Stimulated activated naive CD4-positive, alpha-beta T cell (primary cell): ENCODE data around the gene GOLGA6L9.
"Not testable (repeated sequence)": the region's sequence is repeated elsewhere in the genome, so short reads cannot be mapped to it uniquely, and the experiment has no call there.

Experiments
- DNase-seq, 6 experiments: peaks; one replicate each; lab custom pipeline; 2025; lab: John Stamatoyannopoulos, UW

GOLGA6L9 gene

GRCh38 chr15:82469381-82469780, 39.8 kb downstream of the GOLGA6L9 start:
- not testable (repeated sequence) for DNase-seq

DNA sequence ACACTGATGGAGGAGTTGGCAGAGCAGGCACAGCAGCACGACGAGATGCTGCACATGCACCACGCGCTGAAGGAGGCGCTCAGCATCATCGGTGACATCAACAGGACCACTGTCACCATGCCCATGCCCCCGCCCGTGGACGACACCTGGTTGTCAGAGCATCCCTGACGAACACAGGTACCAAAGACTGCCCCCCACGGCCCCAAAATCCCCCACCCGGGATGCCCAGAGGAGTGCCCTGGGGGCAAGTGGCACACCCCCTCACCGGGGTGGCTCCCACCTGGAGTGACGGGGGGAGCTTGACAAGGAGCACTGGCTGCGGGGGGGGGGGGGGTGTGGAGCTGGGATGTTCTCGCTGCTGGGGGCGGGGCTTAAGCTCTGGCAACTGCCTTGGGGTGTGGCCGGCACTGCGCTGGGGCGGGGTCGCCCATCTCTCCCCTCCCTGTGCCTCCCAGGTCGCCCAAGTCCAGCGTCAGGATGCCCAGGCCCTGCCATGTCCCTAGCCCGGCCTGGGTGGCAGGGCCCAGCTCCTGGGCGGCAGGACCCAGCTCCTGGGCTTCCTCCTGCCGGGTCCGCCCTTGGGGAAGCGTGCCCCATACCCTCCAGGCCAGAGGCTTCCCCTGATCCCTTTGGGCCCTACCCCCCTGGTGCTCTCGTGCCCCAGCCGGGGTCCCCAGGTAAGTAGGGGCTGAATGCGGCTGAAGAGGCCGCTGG, 42.8 kb downstream of the GOLGA6L9 start:
- not testable (repeated sequence) for DNase-seq

DNA sequence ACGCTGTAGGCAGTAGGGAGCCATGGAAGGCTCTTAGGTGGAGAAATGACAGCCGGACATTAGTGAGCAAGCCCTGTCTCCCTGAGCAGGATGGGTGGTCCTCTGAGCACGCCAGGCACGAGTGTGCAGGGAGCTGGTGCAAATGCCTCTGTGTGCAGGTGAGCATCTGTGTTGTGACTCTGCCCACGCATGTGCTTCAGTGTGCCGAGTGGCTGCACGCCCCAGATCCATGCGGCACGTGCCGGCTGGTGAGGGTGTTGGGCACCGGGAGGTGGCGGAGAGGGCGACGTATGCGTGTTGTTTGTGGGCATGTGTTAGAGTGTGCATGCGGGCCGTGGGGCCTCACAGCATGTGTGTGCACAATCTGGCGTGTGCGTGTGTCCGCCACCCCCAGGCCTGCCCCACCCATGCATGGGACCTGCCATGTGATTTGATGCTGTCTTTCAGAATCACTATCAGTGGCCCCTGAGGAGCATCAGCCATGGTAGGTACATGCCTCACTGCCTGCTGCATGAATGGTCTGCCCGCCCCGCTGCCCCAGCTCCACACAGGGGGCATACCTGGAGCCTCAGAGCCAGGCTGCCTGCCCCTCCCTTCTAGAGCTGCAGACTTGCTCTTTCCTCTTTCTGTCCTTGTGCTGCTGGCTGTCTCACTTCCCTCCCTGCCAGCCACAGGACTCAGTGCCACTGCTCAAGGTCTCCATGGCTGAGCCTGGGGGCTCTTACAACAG, 45.1 kb downstream of the GOLGA6L9 start:
- DNase-seq: not testable (repeated sequence)

GRCh38 chr15:82475345-82475967, 45.8 kb downstream of the GOLGA6L9 start:
- DNase-seq: not testable (repeated sequence)

GRCh38 chr15:82476697-82477342, 47.2 kb downstream of the GOLGA6L9 start:
- not testable (repeated sequence) for DNase-seq

- not testable (repeated sequence) for DNase-seq
Observed at GRCh38 chr15:82477343-82478057, 47.9 kb downstream of the GOLGA6L9 start.
